Uterus (tissue), 2 donors: Measurements from ENCODE around the gene DCP1A.

Experiments
- POLR2A ChIP-seq, 2 donors: fragments of 450-650 bp; IDR thresholded peaks; one replicate each; pipeline ENCODE4 v1.6.1; 2016; ENCODE audit warnings: antibody characterized with exemption in 2 of 2, mild to moderate bottlenecking in 1 of 2, moderate library complexity in 1 of 2
- TF ChIP-seq, protein P1 (sequence below), 4 experiments: fragments of 200-600 bp in 2 of 4; fragments of 450-650 bp in 2 of 4; sonication (generic) in 2 of 4; IDR thresholded peaks; one replicate each; pipeline ENCODE4 v1.5.1; 2016 to 2019; ENCODE audit warnings: antibody characterized with exemption in 4 of 4, mild to moderate bottlenecking in 2 of 4, moderate library complexity in 1 of 4

DNA sequence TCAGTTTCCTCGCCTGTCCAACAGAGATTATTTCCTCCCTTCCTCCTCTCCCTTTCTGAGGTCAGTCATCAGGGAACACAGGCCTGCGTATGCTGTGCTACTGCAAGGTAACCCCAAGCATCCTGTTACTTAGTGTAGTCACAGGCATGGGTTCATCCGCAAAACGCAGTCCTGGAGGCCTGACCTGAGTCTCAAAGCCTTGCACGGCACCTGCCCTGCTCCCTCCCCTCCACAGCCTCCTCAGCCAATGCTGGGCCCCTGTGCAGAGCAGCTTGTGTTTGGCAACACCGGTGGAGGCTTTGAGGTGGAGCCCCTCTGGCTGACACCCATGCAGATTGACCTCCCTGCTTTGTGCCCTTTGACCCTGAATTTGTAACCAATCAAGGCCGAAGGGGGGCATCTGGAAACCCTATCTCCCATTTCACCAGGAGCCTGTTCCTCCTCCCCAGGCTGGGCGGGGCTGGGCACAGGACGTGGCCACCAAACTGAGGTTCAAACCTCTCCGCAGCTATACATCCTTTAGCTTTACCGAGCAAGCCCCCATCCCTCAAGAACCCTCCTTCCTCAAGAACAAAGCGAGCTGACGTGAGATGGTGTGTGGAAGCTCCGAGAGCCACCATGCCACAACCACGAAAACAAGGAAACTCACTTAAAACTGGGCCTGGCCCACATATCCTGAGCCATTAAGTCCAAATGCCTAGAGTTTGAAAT, 113.1 kb downstream of the DCP1A start:
- TF ChIP-seq POLR2A (IDR thresholded peaks at IDR 0.05): no peak
- TF ChIP-seq, protein P1, sequence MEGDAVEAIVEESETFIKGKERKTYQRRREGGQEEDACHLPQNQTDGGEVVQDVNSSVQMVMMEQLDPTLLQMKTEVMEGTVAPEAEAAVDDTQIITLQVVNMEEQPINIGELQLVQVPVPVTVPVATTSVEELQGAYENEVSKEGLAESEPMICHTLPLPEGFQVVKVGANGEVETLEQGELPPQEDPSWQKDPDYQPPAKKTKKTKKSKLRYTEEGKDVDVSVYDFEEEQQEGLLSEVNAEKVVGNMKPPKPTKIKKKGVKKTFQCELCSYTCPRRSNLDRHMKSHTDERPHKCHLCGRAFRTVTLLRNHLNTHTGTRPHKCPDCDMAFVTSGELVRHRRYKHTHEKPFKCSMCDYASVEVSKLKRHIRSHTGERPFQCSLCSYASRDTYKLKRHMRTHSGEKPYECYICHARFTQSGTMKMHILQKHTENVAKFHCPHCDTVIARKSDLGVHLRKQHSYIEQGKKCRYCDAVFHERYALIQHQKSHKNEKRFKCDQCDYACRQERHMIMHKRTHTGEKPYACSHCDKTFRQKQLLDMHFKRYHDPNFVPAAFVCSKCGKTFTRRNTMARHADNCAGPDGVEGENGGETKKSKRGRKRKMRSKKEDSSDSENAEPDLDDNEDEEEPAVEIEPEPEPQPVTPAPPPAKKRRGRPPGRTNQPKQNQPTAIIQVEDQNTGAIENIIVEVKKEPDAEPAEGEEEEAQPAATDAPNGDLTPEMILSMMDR (IDR thresholded peaks at IDR 0.05): no peak
